A549 (cell line): ENCODE data around the gene RIMS3.

ENCODE experiments used
- CTCF ChIP-seq: fragments of >200 bp; sonication (Bioruptor Twin); formaldehyde crosslinking; IDR thresholded peaks from 3 replicates; pipeline ENCODE4 v1.5.1; 2016
- ELK1 ChIP-seq: fragments of 150-350 bp; IDR thresholded peaks from 2 replicates; pipeline ENCODE4 v1.6.1; 2014; ENCODE audit warnings: low read depth, mild to moderate bottlenecking, low read length
- EP300 ChIP-seq, 2 experiments: fragments of >200 bp; sonication (Bioruptor Twin); formaldehyde crosslinking; IDR thresholded peaks; 2 replicates in 1 of 2; 3 replicates in 1 of 2; pipeline ENCODE4 v1.6.1; 2016 to 2017
- GATA3 ChIP-seq: IDR thresholded peaks from 2 replicates; pipeline ENCODE4 v1.6.1; 2012; ENCODE audit warnings: borderline replicate concordance
- MAX ChIP-seq: IDR thresholded peaks from 2 replicates; pipeline ENCODE4 v1.6.1; 2012
- RAD21 ChIP-seq, 2 experiments: fragments of >200 bp in 1 of 2; sonication (Bioruptor Twin) in 1 of 2; formaldehyde crosslinking in 1 of 2; IDR thresholded peaks in 1 of 2; conservative IDR thresholded peaks in 1 of 2; 2 replicates in 1 of 2; 3 replicates in 1 of 2; pipeline ENCODE4 v1.6.1; 2012 to 2018; ENCODE audit warnings: inconsistent platforms in 1 of 2
- REST ChIP-seq: fragments of 200-600 bp; sonication (generic); IDR thresholded peaks from 2 replicates; pipeline ENCODE4 v1.6.1; 2016; ENCODE audit warnings: antibody characterized with exemption, mild to moderate bottlenecking, moderate library complexity
- USF2 ChIP-seq: fragments of 450-650 bp; IDR thresholded peaks from 2 replicates; pipeline ENCODE4 v1.6.1; 2014; ENCODE audit warnings: antibody characterized with exemption

GRCh38 chr1:40709100-40709801 lies 43.8 kb upstream of the RIMS3 start:
- TF ChIP-seq RAD21 (conservative IDR thresholded peaks at IDR 0.05 in 1 of 2, IDR thresholded peaks at IDR 0.05 in 1 of 2) (no peak), ELK1 (no peak), USF2 (no peak), CTCF (no peak), GATA3 (no peak), EP300 (IDR thresholded peaks at IDR 0.05) (no peak), MAX (no peak), REST (no peak; the same call in 1 of the 2 replicates)
